ENCODE data around the gene TNN.

DNA sequence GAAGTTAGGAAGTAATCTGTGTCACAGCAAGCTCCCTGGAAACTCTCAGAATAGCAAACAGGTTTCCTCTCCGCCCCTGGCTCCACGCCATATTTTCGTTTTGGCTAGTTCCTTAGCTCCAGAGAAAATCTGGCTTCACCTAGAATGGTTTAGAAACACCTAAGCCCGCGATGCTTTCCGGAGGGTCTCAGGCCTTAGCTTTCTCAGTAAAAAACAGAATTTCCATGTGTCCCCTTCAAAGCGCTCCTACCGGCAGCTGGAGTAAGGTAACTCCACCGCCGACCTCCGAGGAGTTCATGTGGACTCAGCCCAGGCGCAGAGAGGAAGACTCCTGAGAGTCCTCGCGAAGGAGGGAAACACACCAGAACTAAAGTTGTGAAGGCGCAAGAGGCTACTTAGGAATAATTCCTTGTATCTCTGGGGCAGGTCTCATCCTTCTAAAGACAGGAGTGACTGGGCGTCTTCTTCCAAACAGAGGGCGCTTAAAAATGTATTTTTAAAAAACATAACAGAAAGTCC lies 124.5 kb downstream of the TNN start:
- TF ChIP-seq, protein P1, sequence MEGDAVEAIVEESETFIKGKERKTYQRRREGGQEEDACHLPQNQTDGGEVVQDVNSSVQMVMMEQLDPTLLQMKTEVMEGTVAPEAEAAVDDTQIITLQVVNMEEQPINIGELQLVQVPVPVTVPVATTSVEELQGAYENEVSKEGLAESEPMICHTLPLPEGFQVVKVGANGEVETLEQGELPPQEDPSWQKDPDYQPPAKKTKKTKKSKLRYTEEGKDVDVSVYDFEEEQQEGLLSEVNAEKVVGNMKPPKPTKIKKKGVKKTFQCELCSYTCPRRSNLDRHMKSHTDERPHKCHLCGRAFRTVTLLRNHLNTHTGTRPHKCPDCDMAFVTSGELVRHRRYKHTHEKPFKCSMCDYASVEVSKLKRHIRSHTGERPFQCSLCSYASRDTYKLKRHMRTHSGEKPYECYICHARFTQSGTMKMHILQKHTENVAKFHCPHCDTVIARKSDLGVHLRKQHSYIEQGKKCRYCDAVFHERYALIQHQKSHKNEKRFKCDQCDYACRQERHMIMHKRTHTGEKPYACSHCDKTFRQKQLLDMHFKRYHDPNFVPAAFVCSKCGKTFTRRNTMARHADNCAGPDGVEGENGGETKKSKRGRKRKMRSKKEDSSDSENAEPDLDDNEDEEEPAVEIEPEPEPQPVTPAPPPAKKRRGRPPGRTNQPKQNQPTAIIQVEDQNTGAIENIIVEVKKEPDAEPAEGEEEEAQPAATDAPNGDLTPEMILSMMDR (IDR thresholded peaks at IDR 0.05; ENCODE audit: low read depth, low read length) = no peak; the same call in 1 of the 2 replicates
- no peak for TF ChIP-seq EZH2phosphoT487 (IDR thresholded peaks at IDR 0.05; ENCODE audit: low read depth)

Data from OCI-LY3 (cell line).